NCI-H2081 treated with DMSO at 0.1 percent for 48 hours (cell line): ENCODE results near the gene PLXDC1.

Source experiments
- DNase-seq: peaks from one replicate; lab custom pipeline; 2025; lab: John Stamatoyannopoulos, UW

The PLXDC1 gene

DNA sequence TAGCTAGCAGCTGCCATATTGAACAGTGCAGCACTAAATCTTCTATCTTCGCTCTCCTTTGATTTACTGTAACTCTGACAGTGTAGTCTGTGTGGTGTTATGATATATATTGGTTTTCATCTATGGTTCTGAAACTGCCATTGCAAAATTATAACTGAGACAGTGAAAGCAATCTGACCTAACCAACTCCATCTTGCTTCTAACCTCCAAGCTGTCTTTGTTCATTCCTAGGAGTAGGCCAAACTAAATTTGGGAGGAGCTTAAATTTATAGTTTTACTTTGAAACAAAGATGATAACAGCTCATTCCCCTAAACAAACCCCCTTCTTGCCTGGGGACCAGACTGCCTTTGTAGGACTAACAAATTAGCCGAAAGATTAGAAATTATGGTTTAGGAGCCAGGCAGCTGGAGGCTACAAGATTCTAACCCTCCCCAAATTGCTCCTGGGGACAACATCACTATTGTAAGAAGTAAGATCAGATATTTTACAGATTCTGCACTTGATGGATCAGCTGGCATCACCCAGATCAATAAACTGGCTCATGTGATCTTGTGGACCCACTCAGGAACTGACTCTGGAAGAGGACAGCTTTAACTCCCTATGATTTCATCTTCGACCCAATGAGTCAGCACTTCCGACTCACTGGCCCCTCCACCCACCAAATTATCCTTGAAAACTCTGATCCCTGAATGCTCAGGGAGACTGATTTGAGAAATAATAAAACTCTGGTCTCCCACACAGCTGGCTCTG is 137.2 kb downstream of the PLXDC1 start:
- DNase-seq: no peak
